SH-SY5Y (cell line): ENCODE measurements around the gene IFNG-AS1.

ENCODE experiments used
- GATA2 ChIP-seq: IDR thresholded peaks from 2 replicates; pipeline ENCODE4 v1.6.1; 2011; ENCODE audit warnings: mild to moderate bottlenecking, low read depth, low read length
- GATA3 ChIP-seq: IDR thresholded peaks from 2 replicates; pipeline ENCODE4 v1.6.1; 2011; ENCODE audit warnings: low read depth, mild to moderate bottlenecking, low read length, moderate library complexity

DNA sequence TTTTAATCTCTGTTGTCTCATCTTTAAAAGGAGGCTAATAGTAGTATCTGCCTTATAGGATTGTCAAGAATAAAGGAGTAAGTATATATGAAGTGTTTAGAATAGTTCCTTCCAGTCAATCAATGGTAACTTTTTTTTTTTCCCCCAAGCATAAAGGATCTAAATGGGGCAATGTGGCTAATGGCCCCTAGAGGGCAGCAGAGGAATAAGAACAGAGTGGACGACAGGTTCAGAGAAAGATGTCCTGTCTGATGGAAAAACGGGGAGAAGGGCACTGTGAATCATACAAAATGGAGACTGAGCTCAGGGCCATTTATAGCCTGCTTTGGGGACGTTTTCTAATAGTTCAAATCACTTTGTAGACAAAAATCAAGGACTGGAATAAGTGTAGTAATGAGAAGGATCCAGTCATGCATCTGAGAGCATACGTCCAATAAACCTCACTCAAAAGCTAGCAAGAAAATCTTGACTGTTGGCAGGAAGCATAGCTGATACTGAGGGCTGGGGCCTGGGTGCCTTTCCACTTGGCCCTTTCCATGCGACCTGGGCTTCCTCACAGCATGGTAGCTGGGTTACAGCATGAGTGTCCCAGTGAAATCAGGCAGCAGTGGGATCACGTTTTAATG lies 51.3 kb downstream of the IFNG-AS1 start:
- TF ChIP-seq GATA2 (no peak), GATA3 (no peak)
